ENCODE results near the gene HBA2. TPM values are rescaled to one million over a fixed set of nuclear protein-coding genes. Genes with fewer than 3 reads are reported as not detected.

Gene HBA2
- total and polyA plus RNA-seq, 9 of the 15 experiments (the other 6 are each of a cell fraction or from before 2014, with no cell fraction given) = 40.4 to 853 (median 286) TPM

- TF ChIP-seq ZC3H4 (CRISPR knock-in tag; IDR thresholded peaks at IDR 0.05; ENCODE audit: borderline replicate concordance) (no peak), CHCHD3 (CRISPR knock-in tag; IDR thresholded peaks at IDR 0.05) (no peak), FOXP1 (CRISPR knock-in tag; IDR thresholded peaks at IDR 0.05) (no peak), BRF1 (IDR thresholded peaks at IDR 0.05; ENCODE audit: borderline replicate concordance, extremely low read depth, insufficient read length) (no peak), ZNF644 (tag; IDR thresholded peaks at IDR 0.05; ENCODE audit: low read depth) (no peak), HNRNPUL1 (IDR thresholded peaks at IDR 0.05; ENCODE audit: low read length) (no peak), SIX5 (IDR thresholded peaks at IDR 0.05; ENCODE audit: borderline replicate concordance in 1 of 2, insufficient read depth in 1 of 2, low read depth in 1 of 2, low read length in 2 of 2) (no peak), RFX7 (CRISPR knock-in tag; IDR thresholded peaks at IDR 0.05) (no peak), HMGN3 (IDR thresholded peaks at IDR 0.05; ENCODE audit: borderline replicate concordance, extremely low read depth, insufficient read length, low read depth, low read length) (no peak), PHB2 (IDR thresholded peaks at IDR 0.05; ENCODE audit: low read depth) (no peak), ZNF583 (CRISPR knock-in tag; IDR thresholded peaks at IDR 0.05) (peak; percentile 37; the same call in 1 of the 2 replicates), PURB (CRISPR knock-in tag; IDR thresholded peaks at IDR 0.05; ENCODE audit: low read depth) (no peak), SAFB2 (IDR thresholded peaks at IDR 0.05; ENCODE audit: borderline replicate concordance, low read depth, low read length, severe bottlenecking) (no peak), ZNF232 (CRISPR knock-in tag; IDR thresholded peaks at IDR 0.05) (no peak), SMAD4 (CRISPR knock-in tag; conservative IDR thresholded peaks at IDR 0.05) (peak; percentile 61; the same call in 1 of the 2 replicates), ARID2 (IDR thresholded peaks at IDR 0.05) (no peak), ARID1B (IDR thresholded peaks at IDR 0.05) (peak; percentile 83), DLX4 (CRISPR knock-in tag; IDR thresholded peaks at IDR 0.05) (no peak), ETV5 (CRISPR knock-in tag; IDR thresholded peaks at IDR 0.05; ENCODE audit: low read depth) (no peak), ZNF655 (CRISPR knock-in tag; IDR thresholded peaks at IDR 0.05) (no peak), ZNF316 (IDR thresholded peaks at IDR 0.05) (no peak)
- TF ChIP-seq, protein P1, sequence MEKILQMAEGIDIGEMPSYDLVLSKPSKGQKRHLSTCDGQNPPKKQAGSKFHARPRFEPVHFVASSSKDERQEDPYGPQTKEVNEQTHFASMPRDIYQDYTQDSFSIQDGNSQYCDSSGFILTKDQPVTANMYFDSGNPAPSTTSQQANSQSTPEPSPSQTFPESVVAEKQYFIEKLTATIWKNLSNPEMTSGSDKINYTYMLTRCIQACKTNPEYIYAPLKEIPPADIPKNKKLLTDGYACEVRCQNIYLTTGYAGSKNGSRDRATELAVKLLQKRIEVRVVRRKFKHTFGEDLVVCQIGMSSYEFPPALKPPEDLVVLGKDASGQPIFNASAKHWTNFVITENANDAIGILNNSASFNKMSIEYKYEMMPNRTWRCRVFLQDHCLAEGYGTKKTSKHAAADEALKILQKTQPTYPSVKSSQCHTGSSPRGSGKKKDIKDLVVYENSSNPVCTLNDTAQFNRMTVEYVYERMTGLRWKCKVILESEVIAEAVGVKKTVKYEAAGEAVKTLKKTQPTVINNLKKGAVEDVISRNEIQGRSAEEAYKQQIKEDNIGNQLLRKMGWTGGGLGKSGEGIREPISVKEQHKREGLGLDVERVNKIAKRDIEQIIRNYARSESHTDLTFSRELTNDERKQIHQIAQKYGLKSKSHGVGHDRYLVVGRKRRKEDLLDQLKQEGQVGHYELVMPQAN (IDR thresholded peaks at IDR 0.05; ENCODE audit: borderline replicate concordance) = 0 out of 2 replicates have a peak, but pooled peaks have one; percentile 11
- TF ChIP-seq, protein P2, sequence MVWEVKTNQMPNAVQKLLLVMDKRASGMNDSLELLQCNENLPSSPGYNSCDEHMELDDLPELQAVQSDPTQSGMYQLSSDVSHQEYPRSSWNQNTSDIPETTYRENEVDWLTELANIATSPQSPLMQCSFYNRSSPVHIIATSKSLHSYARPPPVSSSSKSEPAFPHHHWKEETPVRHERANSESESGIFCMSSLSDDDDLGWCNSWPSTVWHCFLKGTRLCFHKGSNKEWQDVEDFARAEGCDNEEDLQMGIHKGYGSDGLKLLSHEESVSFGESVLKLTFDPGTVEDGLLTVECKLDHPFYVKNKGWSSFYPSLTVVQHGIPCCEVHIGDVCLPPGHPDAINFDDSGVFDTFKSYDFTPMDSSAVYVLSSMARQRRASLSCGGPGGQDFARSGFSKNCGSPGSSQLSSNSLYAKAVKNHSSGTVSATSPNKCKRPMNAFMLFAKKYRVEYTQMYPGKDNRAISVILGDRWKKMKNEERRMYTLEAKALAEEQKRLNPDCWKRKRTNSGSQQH (CRISPR knock-in tag; IDR thresholded peaks at IDR 0.05) = no peak
- TF ChIP-seq, protein P3, sequence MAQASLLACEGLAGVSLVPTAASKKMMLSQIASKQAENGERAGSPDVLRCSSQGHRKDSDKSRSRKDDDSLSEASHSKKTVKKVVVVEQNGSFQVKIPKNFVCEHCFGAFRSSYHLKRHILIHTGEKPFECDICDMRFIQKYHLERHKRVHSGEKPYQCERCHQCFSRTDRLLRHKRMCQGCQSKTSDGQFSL (CRISPR knock-in tag; IDR thresholded peaks at IDR 0.05) = no peak
- TF ChIP-seq, protein P3 (tag; IDR thresholded peaks at IDR 0.05) = no peak
Measured at GRCh38 chr16:144797-145252, 27.9 kb upstream of the HBA2 start (continued).
